Parathyroid adenoma (tissue), 2 donors: Measurements from ENCODE around the gene MMP19.

Source experiments
- H2AFZ ChIP-seq: fragments of 300-600 bp; sonication (generic); one replicate; pipeline ENCODE4 v1.7.0; 2017; ENCODE audit warnings: antibody characterized with exemption, mild to moderate bottlenecking
- H3K27ac ChIP-seq: fragments of 300-600 bp; sonication (generic); one replicate; pipeline ENCODE4 v1.7.0; 2017
- H3K27me3 ChIP-seq: fragments of 300-600 bp; sonication (generic); one replicate; pipeline ENCODE4 v1.7.0; 2017; ENCODE audit warnings: low read length; ENCODE audit not compliant: control insufficient read depth, insufficient read depth
- H3K36me3 ChIP-seq: fragments of 300-600 bp; sonication (generic); one replicate; pipeline ENCODE4 v1.7.0; 2017; ENCODE audit warnings: low read length; ENCODE audit not compliant: control insufficient read depth, insufficient read depth
- H3K4me1 ChIP-seq: fragments of 300-600 bp; sonication (generic); one replicate; pipeline ENCODE4 v1.7.0; 2017; ENCODE audit warnings: control low read depth
- H3K4me2 ChIP-seq: fragments of 300-600 bp; sonication (generic); one replicate; pipeline ENCODE4 v1.7.0; 2017; ENCODE audit warnings: low read length
- H3K4me3 ChIP-seq: fragments of 300-600 bp; sonication (generic); one replicate; pipeline ENCODE4 v1.7.0; 2017; ENCODE audit warnings: low read depth, low read length
- H3K79me2 ChIP-seq: fragments of 300-600 bp; sonication (generic); one replicate; pipeline ENCODE4 v1.7.0; 2017; ENCODE audit warnings: control low read depth
- H3K9ac ChIP-seq: fragments of 300-600 bp; sonication (generic); one replicate; pipeline ENCODE4 v1.7.0; 2017; ENCODE audit warnings: mild to moderate bottlenecking
- H3K9me3 ChIP-seq: fragments of 300-600 bp; sonication (generic); one replicate; pipeline ENCODE4 v1.7.0; 2017; ENCODE audit warnings: low read length; ENCODE audit not compliant: control insufficient read depth
- TF ChIP-seq, protein P1 (sequence below): fragments of 300-600 bp; sonication (generic); IDR thresholded peaks from one replicate; pipeline ENCODE4 v1.7.0; 2017; ENCODE audit warnings: antibody characterized with exemption, mild to moderate bottlenecking
- donor health status: primary hyperparathyroidism.

The MMP19 gene

DNA sequence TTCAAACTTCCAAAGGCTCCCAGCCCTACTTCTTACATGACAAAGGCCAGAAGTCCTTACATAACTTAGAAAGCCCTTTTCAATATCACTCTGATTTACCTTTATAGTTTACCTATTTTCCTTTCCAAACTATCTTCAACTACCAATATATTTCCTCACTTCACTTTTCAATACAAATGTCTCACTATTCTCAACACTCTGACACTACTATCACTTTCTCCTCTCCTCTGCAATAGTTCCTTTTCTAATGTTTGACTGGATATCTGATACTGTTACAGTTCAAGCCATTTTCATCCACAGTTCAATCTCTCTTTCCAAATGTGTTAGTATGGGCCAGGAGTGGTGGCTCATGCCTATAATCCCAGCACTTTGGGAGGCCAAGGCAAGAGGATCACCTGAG, 28.5 kb downstream of the MMP19 start:
- Histone ChIP-seq H3K4me3 (no peak overlapping the region), H3K4me2 (no peak overlapping the region), H2AFZ (no peak overlapping the region), H3K9ac (no peak overlapping the region), H3K4me1 (peaks cover 2% of the 10 kb centered on the region), H3K36me3 (no peaks in the 10 kb centered on the region), H3K27me3 (no peaks in the 10 kb centered on the region), H3K79me2 (peaks cover 63% of the 10 kb centered on the region), H3K27ac (no peak overlapping the region), H3K9me3 (no peaks in the 10 kb centered on the region)
- TF ChIP-seq, protein P1, sequence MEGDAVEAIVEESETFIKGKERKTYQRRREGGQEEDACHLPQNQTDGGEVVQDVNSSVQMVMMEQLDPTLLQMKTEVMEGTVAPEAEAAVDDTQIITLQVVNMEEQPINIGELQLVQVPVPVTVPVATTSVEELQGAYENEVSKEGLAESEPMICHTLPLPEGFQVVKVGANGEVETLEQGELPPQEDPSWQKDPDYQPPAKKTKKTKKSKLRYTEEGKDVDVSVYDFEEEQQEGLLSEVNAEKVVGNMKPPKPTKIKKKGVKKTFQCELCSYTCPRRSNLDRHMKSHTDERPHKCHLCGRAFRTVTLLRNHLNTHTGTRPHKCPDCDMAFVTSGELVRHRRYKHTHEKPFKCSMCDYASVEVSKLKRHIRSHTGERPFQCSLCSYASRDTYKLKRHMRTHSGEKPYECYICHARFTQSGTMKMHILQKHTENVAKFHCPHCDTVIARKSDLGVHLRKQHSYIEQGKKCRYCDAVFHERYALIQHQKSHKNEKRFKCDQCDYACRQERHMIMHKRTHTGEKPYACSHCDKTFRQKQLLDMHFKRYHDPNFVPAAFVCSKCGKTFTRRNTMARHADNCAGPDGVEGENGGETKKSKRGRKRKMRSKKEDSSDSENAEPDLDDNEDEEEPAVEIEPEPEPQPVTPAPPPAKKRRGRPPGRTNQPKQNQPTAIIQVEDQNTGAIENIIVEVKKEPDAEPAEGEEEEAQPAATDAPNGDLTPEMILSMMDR: no peak

DNA sequence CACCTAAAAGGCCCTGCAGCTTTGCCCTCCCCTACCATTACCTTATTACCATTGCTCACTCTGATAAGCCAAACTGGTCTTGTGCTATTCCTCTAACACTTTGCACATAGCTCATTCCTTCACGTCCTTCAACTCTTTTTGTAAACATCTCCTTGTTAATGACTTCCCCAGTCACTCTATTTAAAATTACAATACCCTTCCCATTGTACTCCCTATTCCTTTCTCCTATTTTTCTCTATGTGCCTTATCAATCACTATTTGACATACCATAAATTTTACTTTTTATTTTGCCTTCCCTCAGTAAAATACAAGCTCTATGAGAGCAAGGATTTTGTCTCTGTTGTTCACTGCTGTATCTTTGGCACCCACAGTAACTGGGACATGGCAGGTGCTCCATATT, 30.6 kb downstream of the MMP19 start:
- Histone ChIP-seq H3K36me3 (no peaks in the 10 kb centered on the region), H3K27me3 (no peaks in the 10 kb centered on the region), H3K9me3 (no peaks in the 10 kb centered on the region), H3K4me3 (no peak overlapping the region), H3K79me2 (peaks cover 61% of the 10 kb centered on the region), H2AFZ (no peak overlapping the region), H3K4me2 (no peak overlapping the region), H3K9ac (no peak overlapping the region), H3K4me1 (peaks cover 2% of the 10 kb centered on the region), H3K27ac (no peak overlapping the region)
- TF ChIP-seq, protein P1: no peak

DNA sequence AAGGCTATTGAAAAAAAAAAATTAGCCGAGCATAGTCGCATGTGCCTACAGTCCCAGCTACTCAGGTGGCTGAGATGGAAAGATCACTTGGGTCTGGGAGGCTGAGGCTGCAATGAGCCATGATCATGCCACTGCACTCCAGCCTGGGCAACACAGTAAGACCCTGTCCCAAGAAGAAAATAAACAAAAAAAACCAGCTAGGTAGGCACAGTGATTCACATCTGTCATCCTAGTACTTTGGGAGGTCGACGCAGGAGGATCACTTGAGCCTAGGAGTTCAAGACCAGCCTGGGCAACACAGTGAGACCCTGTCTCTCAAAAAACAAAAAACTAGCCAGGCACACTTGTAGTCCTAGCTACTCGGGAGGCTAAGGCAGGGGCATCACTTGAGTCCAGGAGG, 33.5 kb downstream of the MMP19 start:
- no peak overlapping the region for H3K4me2 ChIP-seq
- H3K27ac ChIP-seq: no peak overlapping the region
- TF ChIP-seq, protein P1: no peak
- H3K9me3 ChIP-seq: no peaks in the 10 kb centered on the region
- H2AFZ ChIP-seq: no peak overlapping the region
- H3K4me1 ChIP-seq: peaks cover 2% of the 10 kb centered on the region
- H3K27me3 ChIP-seq: no peaks in the 10 kb centered on the region
- H3K79me2 ChIP-seq: peaks cover 53% of the 10 kb centered on the region
- H3K4me3 ChIP-seq: no peak overlapping the region
- no peaks in the 10 kb centered on the region for H3K36me3 ChIP-seq
- H3K9ac ChIP-seq: no peak overlapping the region

DNA sequence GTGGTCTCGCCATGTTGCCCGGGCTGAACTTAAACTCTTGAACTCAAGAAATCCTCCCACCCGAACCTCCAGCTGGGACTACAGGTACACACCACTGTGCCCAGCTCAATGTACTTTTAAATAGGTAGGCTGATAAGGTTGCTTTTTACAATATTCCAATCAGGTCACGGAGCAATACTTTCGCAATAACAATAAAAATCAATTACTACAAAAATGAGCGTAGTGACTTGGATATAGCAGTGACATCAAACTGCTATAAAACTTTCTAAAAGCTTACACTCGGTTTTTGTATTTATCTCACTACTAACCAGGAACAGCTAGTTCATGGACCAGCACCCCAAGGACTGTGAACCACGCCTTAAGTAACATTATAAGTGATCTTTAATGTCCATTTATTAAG, 35.8 kb downstream of the MMP19 start:
- no peak overlapping the region for H3K4me3 ChIP-seq
- TF ChIP-seq, protein P1: no peak
- H3K4me1 ChIP-seq: no peaks in the 10 kb centered on the region
- no peaks in the 10 kb centered on the region for H3K9me3 ChIP-seq
- H3K27me3 ChIP-seq: no peaks in the 10 kb centered on the region
- H2AFZ ChIP-seq: no peak overlapping the region
- peaks cover 37% of the 10 kb centered on the region for H3K79me2 ChIP-seq
- H3K36me3 ChIP-seq: no peaks in the 10 kb centered on the region
- no peak overlapping the region for H3K9ac ChIP-seq
- no peak overlapping the region for H3K27ac ChIP-seq
- H3K4me2 ChIP-seq: no peak overlapping the region

DNA sequence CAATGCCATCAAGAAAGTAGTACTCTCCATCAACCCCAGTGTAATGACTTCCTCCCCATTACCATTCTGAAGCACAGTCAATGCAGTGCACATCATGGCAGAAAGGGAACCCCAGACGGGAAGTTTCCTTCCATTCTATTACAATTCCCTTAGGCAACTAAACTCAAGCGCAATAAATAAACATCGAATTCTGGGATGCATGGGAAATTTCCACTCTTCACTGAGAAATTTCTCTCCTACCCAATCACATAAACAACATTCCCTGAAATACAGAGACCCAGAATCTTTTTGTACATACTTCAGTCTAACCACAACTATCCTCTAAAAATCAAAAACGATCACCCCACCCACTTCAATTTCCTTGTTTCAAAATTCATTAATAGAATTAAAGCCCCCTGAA, 45.2 kb downstream of the MMP19 start:
- no peak overlapping the region for H2AFZ ChIP-seq
- no peaks in the 10 kb centered on the region for H3K36me3 ChIP-seq
- peaks cover 19% of the 10 kb centered on the region for H3K79me2 ChIP-seq
- H3K27me3 ChIP-seq: no peaks in the 10 kb centered on the region
- no peak overlapping the region for H3K4me3 ChIP-seq
- H3K27ac ChIP-seq: no peak overlapping the region
- no peak overlapping the region for H3K4me2 ChIP-seq
- H3K4me1 ChIP-seq: no peaks in the 10 kb centered on the region
- H3K9me3 ChIP-seq: no peaks in the 10 kb centered on the region
- TF ChIP-seq, protein P1: no peak
- no peak overlapping the region for H3K9ac ChIP-seq
